Muscle of leg (tissue), 9 donors: ENCODE results near the gene SRSF12. TPM values are rescaled to one million over a fixed set of nuclear protein-coding genes. Genes with fewer than 3 reads are reported as not detected.

ENCODE experiments used
- polyA plus RNA-seq, 8 donors: library from polyadenylated mRNA; unstranded; fragments of 120-200 nt; gene quantifications; one replicate each; pipeline versions ENCODE4 v1.2.1 to v1.2.3, GENCODE V29; 2013; ENCODE audit warnings: inconsistent platforms in 1 of 8, low replicate concordance in 1 of 8; ENCODE audit not compliant: insufficient read length in 8 of 8, insufficient read depth in 1 of 8
- total RNA-seq: library from RNA; stranded (reverse); fragments of 120-200 nt; gene quantifications from one replicate; pipeline ENCODE4 v1.2.4, GENCODE V29; 2013

SRSF12 gene
- total and polyA plus RNA-seq, 9 donors: 2.8 to 5.4 (median 4.0) TPM

Other genes starting within 250 kb of the SRSF12 start
- gene RNGTT, start 154.5 kb downstream of the SRSF12 start, total RNA-seq: 16.4 TPM
- gene RNGTT, start 154.5 kb downstream of the SRSF12 start, polyA plus RNA-seq: 10 to 100 TPM in 5 of 8 donors, 1 to 10 TPM in 3; 7.5 to 11.3 (median 10.4) TPM
- gene PNRC1, start 37.3 kb downstream of the SRSF12 start, total RNA-seq: 97.3 TPM
- 100 to 1,000 TPM in 3 of 8 donors, 10 to 100 TPM in 5; 66.8 to 105 (median 93.8) TPM for gene PNRC1, start 37.3 kb downstream of the SRSF12 start, polyA plus RNA-seq
- 26.5 TPM for gene PM20D2, start 28.0 kb upstream of the SRSF12 start, total RNA-seq
- gene PM20D2, start 28.0 kb upstream of the SRSF12 start, polyA plus RNA-seq: 10 to 100 TPM; 24.3 to 41.0 (median 32.6) TPM
- 0.40 TPM for gene GABRR1, start 99.3 kb upstream of the SRSF12 start, total RNA-seq
- gene GABRR1, start 99.3 kb upstream of the SRSF12 start, polyA plus RNA-seq: 1 to 10 TPM in 1 of 8 donors, under 1 TPM in 7; 0.47 to 1.1 (median 0.88) TPM
- gene GABRR2, start 197.2 kb upstream of the SRSF12 start, total RNA-seq: 0.53 TPM
- 1 to 10 TPM in 3 of 8 donors, under 1 TPM in 5; 0.41 to 2.1 (median 0.87) TPM for gene GABRR2, start 197.2 kb upstream of the SRSF12 start, polyA plus RNA-seq
- gene UBE2J1, start 234.7 kb upstream of the SRSF12 start, total RNA-seq: 28.3 TPM
- gene UBE2J1, start 234.7 kb upstream of the SRSF12 start, polyA plus RNA-seq: 10 to 100 TPM; 34.6 to 45.9 (median 37.3) TPM